Fibroblast of lung (primary cell): ENCODE measurements around the gene CNPY2. TPM values are rescaled to one million over a fixed set of nuclear protein-coding genes. Genes with fewer than 3 reads are reported as not detected.
"Not testable (repeated sequence)": the region's sequence is repeated elsewhere in the genome, so short reads cannot be mapped to it uniquely, and the experiment has no call there.

Experiments
- DNase-seq, 2 donors: peaks; one replicate each; pipeline versions ENCODE4 v3.0.0 to v3.0.0-alpha.2; 2010; ENCODE audit warnings: low read depth in 2 of 2
- H2AFZ ChIP-seq: 2 replicates; pipeline ENCODE4 v1.5.1; 2012; ENCODE audit warnings: low read length, control low read depth, inconsistent platforms
- H3K27ac ChIP-seq: 2 replicates; pipeline ENCODE4 v1.5.1; 2011; ENCODE audit warnings: low read length, control low read depth; ENCODE audit not compliant: insufficient read depth
- H3K27me3 ChIP-seq: 2 replicates; pipeline ENCODE4 v1.5.1; 2011; ENCODE audit warnings: mild to moderate bottlenecking, low read length; ENCODE audit not compliant: control insufficient read depth, insufficient read depth
- H3K36me3 ChIP-seq: 2 replicates; pipeline ENCODE4 v1.5.1; 2011; ENCODE audit warnings: low read length; ENCODE audit not compliant: control insufficient read depth, insufficient read depth
- H3K4me1 ChIP-seq: 2 replicates; pipeline ENCODE4 v1.5.1; 2011; ENCODE audit warnings: low read length; ENCODE audit not compliant: control insufficient read depth, insufficient read depth; ENCODE audit errors: extremely low read depth
- H3K4me2 ChIP-seq: 2 replicates; pipeline ENCODE4 v1.5.1; 2011; ENCODE audit warnings: low read length, control low read depth; ENCODE audit not compliant: insufficient read depth; ENCODE audit errors: extremely low read depth
- H3K4me3 ChIP-seq, 4 experiments: fragments of 200-600 bp in 1 of 4; sonication (generic) in 1 of 4; replicated peaks in 1 of 4; 2 replicates each; pipeline ENCODE4 v1.5.1; 2011 to 2016; ENCODE audit warnings: low read length in 4 of 4, low read depth in 3 of 4, mild to moderate bottlenecking in 3 of 4, control low read depth in 2 of 4, inconsistent platforms in 1 of 4, mixed read lengths in 1 of 4; ENCODE audit not compliant: insufficient read depth in 1 of 4; ENCODE audit errors: control extremely low read depth in 1 of 4
- H3K79me2 ChIP-seq: 2 replicates; pipeline ENCODE4 v1.5.1; 2012; ENCODE audit warnings: mild to moderate bottlenecking, low read length, inconsistent platforms; ENCODE audit not compliant: control insufficient read depth, insufficient read depth
- H3K9ac ChIP-seq: 2 replicates; pipeline ENCODE4 v1.5.1; 2011; ENCODE audit warnings: mild to moderate bottlenecking, low read length, control low read depth; ENCODE audit not compliant: insufficient read depth
- H3K9me3 ChIP-seq: 2 replicates; pipeline ENCODE4 v1.5.1; 2012; ENCODE audit warnings: low read depth, low read length; ENCODE audit not compliant: control insufficient read depth, insufficient read depth
- H4K20me1 ChIP-seq: 2 replicates; pipeline ENCODE4 v1.5.1; 2011; ENCODE audit warnings: low read length; ENCODE audit not compliant: control insufficient read depth, insufficient read depth; ENCODE audit errors: extremely low read depth
- EZH2 ChIP-seq: IDR thresholded peaks from 2 replicates; pipeline ENCODE4 v1.5.1; 2012; ENCODE audit warnings: low read length, control low read depth, mild to moderate bottlenecking; ENCODE audit errors: missing control alignments
- polyA plus RNA-seq, 2 donors: library from polyadenylated mRNA; depleted of rRNA in 1 of 2; stranded (reverse) in 1 of 2; unstranded in 1 of 2; fragments of >200 nt; gene quantifications; 2 replicates each; pipeline ENCODE4 v1.2.1, GENCODE V29; 2011 to 2012; ENCODE audit warnings: missing spikeins in 1 of 2
- total RNA-seq: library from RNA; depleted of rRNA; stranded (reverse); fragments of >200 nt; gene quantifications from 2 replicates; pipeline ENCODE4 v1.2.1, GENCODE V29; 2014
- TF ChIP-seq, protein P1 (sequence below), 2 donors: IDR thresholded peaks in 1 of 2; conservative IDR thresholded peaks in 1 of 2; 1 replicate in 1 of 2; 2 replicates in 1 of 2; pipeline ENCODE4 v1.5.1; 2011 to 2012; ENCODE audit warnings: low read length in 2 of 2, control low read depth in 1 of 2, inconsistent platforms in 1 of 2, low read depth in 1 of 2, mild to moderate bottlenecking in 1 of 2

CNPY2 gene
- total and polyA plus RNA-seq, 2 donors (not counting 1 experiment from before 2014, with no cell fraction given), result 48.2 to 124 TPM

DNA sequence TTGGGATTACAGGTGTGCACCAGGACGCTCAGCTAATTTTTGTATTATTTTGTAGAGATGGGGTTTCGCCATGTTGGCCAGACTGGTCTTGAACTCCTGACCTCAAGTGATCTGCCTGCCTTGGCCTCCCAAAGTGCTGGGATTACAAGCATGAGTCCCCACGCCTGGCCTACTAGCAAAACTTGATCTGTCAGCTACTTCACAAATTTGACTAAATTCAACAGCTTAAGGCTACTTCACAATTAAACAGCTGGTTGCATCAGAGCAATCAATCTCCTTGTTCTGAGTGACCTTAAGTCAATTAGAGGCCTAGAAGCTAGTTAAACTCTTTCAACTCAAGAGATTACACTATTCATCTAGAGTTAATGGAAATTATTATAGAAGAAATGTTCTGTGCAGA is 36.9 kb downstream of the CNPY2 start:
- no peaks in the 10 kb centered on the region for H3K79me2 ChIP-seq
- no peak overlapping the region for H3K4me3 ChIP-seq
- H3K27ac ChIP-seq, result no peak overlapping the region
- H3K9me3 ChIP-seq, result no peaks in the 10 kb centered on the region
- H3K4me2 ChIP-seq, result no peak overlapping the region
- DNase-seq, result no peak
- no peak for TF ChIP-seq EZH2
- TF ChIP-seq, protein P1, sequence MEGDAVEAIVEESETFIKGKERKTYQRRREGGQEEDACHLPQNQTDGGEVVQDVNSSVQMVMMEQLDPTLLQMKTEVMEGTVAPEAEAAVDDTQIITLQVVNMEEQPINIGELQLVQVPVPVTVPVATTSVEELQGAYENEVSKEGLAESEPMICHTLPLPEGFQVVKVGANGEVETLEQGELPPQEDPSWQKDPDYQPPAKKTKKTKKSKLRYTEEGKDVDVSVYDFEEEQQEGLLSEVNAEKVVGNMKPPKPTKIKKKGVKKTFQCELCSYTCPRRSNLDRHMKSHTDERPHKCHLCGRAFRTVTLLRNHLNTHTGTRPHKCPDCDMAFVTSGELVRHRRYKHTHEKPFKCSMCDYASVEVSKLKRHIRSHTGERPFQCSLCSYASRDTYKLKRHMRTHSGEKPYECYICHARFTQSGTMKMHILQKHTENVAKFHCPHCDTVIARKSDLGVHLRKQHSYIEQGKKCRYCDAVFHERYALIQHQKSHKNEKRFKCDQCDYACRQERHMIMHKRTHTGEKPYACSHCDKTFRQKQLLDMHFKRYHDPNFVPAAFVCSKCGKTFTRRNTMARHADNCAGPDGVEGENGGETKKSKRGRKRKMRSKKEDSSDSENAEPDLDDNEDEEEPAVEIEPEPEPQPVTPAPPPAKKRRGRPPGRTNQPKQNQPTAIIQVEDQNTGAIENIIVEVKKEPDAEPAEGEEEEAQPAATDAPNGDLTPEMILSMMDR (conservative IDR thresholded peaks at IDR 0.05 in 1 of 2, IDR thresholded peaks at IDR 0.05 in 1 of 2; ENCODE audit: low read depth in 1 of 2, low read length in 2 of 2), result no peak
- peaks cover 19% of the 10 kb centered on the region for H3K36me3 ChIP-seq
- H3K4me1 ChIP-seq, result no peaks in the 10 kb centered on the region
- no peak overlapping the region for H3K9ac ChIP-seq
- no peak overlapping the region for H2AFZ ChIP-seq
- H3K27me3 ChIP-seq, result no peaks in the 10 kb centered on the region
- no peaks in the 10 kb centered on the region for H4K20me1 ChIP-seq

DNA sequence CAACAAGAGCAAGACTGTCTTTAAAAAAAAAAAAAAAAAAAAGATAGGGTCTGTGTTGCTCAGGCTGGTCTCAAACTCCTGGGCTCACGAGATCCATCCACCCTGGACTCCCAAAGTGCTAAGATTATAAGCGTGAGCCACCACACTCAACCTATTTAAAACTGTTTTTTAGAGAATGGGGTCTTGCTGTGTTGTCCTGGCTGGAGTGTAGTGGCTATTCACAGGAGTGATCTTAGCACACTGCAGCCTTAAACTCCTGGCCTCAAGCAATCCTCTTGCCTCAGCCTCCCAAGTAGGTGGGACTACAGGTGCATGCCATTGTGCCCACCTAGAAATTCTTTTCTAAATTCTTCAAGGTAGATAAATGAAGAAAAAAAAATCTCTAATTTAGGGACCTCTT is 41.5 kb downstream of the CNPY2 start:
- no peak overlapping the region for H2AFZ ChIP-seq
- no peak overlapping the region for H3K27ac ChIP-seq
- no peak overlapping the region for H3K9ac ChIP-seq
- H3K4me3 ChIP-seq, result no peak overlapping the region
- H3K36me3 ChIP-seq, result peaks cover 19% of the 10 kb centered on the region
- H3K79me2 ChIP-seq, result no peaks in the 10 kb centered on the region
- H4K20me1 ChIP-seq, result no peaks in the 10 kb centered on the region
- no peaks in the 10 kb centered on the region for H3K4me1 ChIP-seq
- H3K4me2 ChIP-seq, result no peak overlapping the region
- no peak for DNase-seq
- H3K27me3 ChIP-seq, result no peaks in the 10 kb centered on the region
- no peak for TF ChIP-seq EZH2
- TF ChIP-seq, protein P1 (conservative IDR thresholded peaks at IDR 0.05 in 1 of 2, IDR thresholded peaks at IDR 0.05 in 1 of 2; ENCODE audit: low read depth in 1 of 2, low read length in 2 of 2), result no peak
- no peaks in the 10 kb centered on the region for H3K9me3 ChIP-seq

DNA sequence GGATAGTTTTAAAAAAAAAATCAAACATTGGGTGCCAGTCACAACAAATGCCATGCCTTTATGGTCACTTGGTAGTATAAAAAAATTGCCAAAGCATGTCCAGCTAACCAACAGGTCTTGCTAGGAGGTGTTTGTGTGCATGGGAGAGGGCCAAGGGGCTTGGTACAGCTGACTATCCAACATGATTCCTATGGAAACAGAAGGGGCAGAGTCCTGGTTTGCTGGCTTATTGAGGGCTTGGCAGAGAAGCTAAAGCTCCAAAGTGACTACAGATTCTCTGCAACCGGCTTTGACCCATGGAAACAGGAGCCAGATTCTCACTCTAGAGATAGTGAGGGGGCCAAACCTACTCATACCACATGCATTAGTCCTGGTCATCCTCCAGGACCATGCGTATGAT is 43.3 kb downstream of the CNPY2 start:
- H3K36me3 ChIP-seq, result peaks cover 19% of the 10 kb centered on the region

More for the DNA sequence above, 43.3 kb downstream of the CNPY2 start:
- not testable (repeated sequence) for H3K4me2 ChIP-seq, H3K9ac ChIP-seq, H4K20me1 ChIP-seq, H3K27me3 ChIP-seq, H3K4me1 ChIP-seq, H3K9me3 ChIP-seq, H3K27ac ChIP-seq, H3K79me2 ChIP-seq, DNase-seq, H3K4me3 ChIP-seq, H2AFZ ChIP-seq
